Inferior parietal cortex (tissue), 1 donor: ENCODE measurements around the gene SRD5A3.
A peak's percentile ranks its signal among the peaks of the same experiment; 100 is the strongest.

Experiments
- DNase-seq: peaks from one replicate; pipeline ENCODE4 v3.0.0-alpha.2; 2016; ENCODE audit errors: extremely low spot score

The SRD5A3 gene

GRCh38 chr4:55407764-55408163 is 61.7 kb downstream of the SRD5A3 start:
- DNase-seq: no peak

- DNase-seq: peak; percentile 57
These were observed 63.6 kb downstream of the SRD5A3 start for GRCh38 chr4:55409468-55410171.

GRCh38 chr4:55410431-55410830 is 64.4 kb downstream of the SRD5A3 start:
- DNase-seq: no peak

- no peak for DNase-seq
These were observed 65.6 kb downstream of the SRD5A3 start for GRCh38 chr4:55411621-55412020.

- DNase-seq: no peak
These were observed 70.1 kb downstream of the SRD5A3 start for GRCh38 chr4:55416176-55416575.
